Transverse colon (tissue), 4 donors: ENCODE measurements around the gene LRP8. TPM values are rescaled to one million over a fixed set of nuclear protein-coding genes. Genes with fewer than 3 reads are reported as not detected.
"Not testable (repeated sequence)": the region's sequence is repeated elsewhere in the genome, so short reads cannot be mapped to it uniquely, and the experiment has no call there.

Experiments used
- DNase-seq: peaks from one replicate; pipeline ENCODE4 v3.0.0-alpha.2; 2019
- H3K27ac ChIP-seq, 4 donors: fragments of 200-600 bp; sonication (generic); 2 replicates each; pipeline ENCODE4 v1.5.1; 2016 to 2018; ENCODE audit warnings: inconsistent platforms in 4 of 4
- H3K27me3 ChIP-seq: fragments of 200-600 bp; sonication (generic); 2 replicates; pipeline ENCODE4 v1.5.1; 2017; ENCODE audit warnings: inconsistent platforms
- H3K36me3 ChIP-seq, 4 donors: fragments of 200-600 bp; sonication (generic); 2 replicates each; pipeline ENCODE4 v1.5.1; 2017 to 2019; ENCODE audit warnings: inconsistent platforms in 4 of 4
- H3K4me1 ChIP-seq, 4 donors: fragments of 200-600 bp; sonication (generic); 2 replicates each; pipeline ENCODE4 v1.5.1; 2017 to 2020; ENCODE audit warnings: inconsistent platforms in 4 of 4
- H3K4me3 ChIP-seq, 4 donors: fragments of 200-600 bp; sonication (generic); 1 replicate in 1 of 4; 2 replicates in 3 of 4; pipeline versions ENCODE4 v1.5.1 to v1.6.1; 2017 to 2019; ENCODE audit warnings: inconsistent platforms in 4 of 4
- H3K9me3 ChIP-seq, 2 donors: fragments of 200-600 bp; sonication (generic); 2 replicates each; pipeline ENCODE4 v1.5.1; 2017 to 2019; ENCODE audit warnings: inconsistent platforms in 2 of 2
- EP300 ChIP-seq: sonication (generic); formaldehyde crosslinking; IDR thresholded peaks from one replicate; pipeline ENCODE4 v1.6.1; 2017; ENCODE audit warnings: antibody characterized with exemption, low read depth
- POLR2A ChIP-seq: fragments of 450-650 bp; IDR thresholded peaks from one replicate; pipeline ENCODE4 v1.6.1; 2016; ENCODE audit warnings: antibody characterized with exemption, mild to moderate bottlenecking, moderate library complexity
- POLR2AphosphoS5 ChIP-seq, 3 donors: sonication (generic); formaldehyde crosslinking; IDR thresholded peaks; one replicate each; pipeline ENCODE4 v1.6.1; 2016; ENCODE audit warnings: antibody characterized with exemption in 3 of 3
- WGBS, 2 donors: methylation state at CpG; one replicate each; pipeline ENCODE4 v1.1.5; 2018; ENCODE audit warnings: low coverage in 1 of 2; 5-methylcytosine and 5-hydroxymethylcytosine counted together
- in situ Hi-C, 4 donors: fragments of 200-750 bp; cut with MboI; loops; one replicate each; pipeline versions ENCODE4 v1.15.0 to v1.15.1; 2017; ENCODE audit warnings: low sequenced_read_pairs in 3 of 4, low pct_ligation_motif_present in 1 of 4, low pct_unique_long_range_greater_than_20kb in 1 of 4
- intact Hi-C: fragments of 100-400 bp; cut with DNase I; formaldehyde crosslinking; loops from one replicate; pipeline ENCODE4 v1.15.1; 2023; ENCODE audit warnings: low total_unique reads
- total RNA-seq, 4 donors: library from RNA; depleted of rRNA; stranded (reverse); fragments of >200 nt; gene quantifications; one replicate each; pipeline ENCODE4 v1.1.0, GENCODE V29; 2016
- TF ChIP-seq, protein P1 (sequence below), 5 experiments: fragments of 200-600 bp in 3 of 5; fragments of 450-650 bp in 2 of 5; sonication (generic) in 3 of 5; IDR thresholded peaks; 1 replicate in 2 of 5; 2 replicates in 3 of 5; pipeline ENCODE4 v1.5.1; 2016 to 2017; ENCODE audit warnings: antibody characterized with exemption in 5 of 5, inconsistent platforms in 3 of 5, mild to moderate bottlenecking in 2 of 5, moderate library complexity in 1 of 5

Gene LRP8
- total RNA-seq, 4 donors from 2014 or later = 0.37 to 10.7 (median 1.4) TPM

DNA sequence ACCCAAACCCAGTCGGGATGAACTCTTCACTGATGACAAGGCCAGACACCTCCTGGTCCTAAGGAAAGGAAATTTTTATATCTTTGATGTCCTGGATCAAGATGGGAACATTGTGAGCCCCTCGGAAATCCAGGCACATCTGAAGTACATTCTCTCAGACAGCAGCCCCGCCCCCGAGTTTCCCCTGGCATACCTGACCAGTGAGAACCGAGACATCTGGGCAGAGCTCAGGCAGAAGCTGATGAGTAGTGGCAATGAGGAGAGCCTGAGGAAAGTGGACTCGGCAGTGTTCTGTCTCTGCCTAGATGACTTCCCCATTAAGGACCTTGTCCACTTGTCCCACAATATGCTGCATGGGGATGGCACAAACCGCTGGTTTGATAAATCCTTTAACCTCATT, 117.5 kb downstream of the LRP8 start:
- in situ Hi-C loops (no loop called here), intact Hi-C loops (no loop called here)
- no peaks in the 10 kb centered on the region for H3K4me1 ChIP-seq
- H3K36me3 ChIP-seq = peaks cover 0 to 87% (median 23%) of the 10 kb centered on the region in 4 donors
- peaks cover 9 to 12% of the 10 kb centered on the region in 2 donors for H3K9me3 ChIP-seq
- no peak for DNase-seq
- no peak overlapping the region for H3K4me3 ChIP-seq
- no peak overlapping the region for H3K27ac ChIP-seq
- TF ChIP-seq, protein P1, sequence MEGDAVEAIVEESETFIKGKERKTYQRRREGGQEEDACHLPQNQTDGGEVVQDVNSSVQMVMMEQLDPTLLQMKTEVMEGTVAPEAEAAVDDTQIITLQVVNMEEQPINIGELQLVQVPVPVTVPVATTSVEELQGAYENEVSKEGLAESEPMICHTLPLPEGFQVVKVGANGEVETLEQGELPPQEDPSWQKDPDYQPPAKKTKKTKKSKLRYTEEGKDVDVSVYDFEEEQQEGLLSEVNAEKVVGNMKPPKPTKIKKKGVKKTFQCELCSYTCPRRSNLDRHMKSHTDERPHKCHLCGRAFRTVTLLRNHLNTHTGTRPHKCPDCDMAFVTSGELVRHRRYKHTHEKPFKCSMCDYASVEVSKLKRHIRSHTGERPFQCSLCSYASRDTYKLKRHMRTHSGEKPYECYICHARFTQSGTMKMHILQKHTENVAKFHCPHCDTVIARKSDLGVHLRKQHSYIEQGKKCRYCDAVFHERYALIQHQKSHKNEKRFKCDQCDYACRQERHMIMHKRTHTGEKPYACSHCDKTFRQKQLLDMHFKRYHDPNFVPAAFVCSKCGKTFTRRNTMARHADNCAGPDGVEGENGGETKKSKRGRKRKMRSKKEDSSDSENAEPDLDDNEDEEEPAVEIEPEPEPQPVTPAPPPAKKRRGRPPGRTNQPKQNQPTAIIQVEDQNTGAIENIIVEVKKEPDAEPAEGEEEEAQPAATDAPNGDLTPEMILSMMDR (IDR thresholded peaks at IDR 0.05) = no peak
- no peak for TF ChIP-seq POLR2AphosphoS5 (IDR thresholded peaks at IDR 0.05)
- no peak for TF ChIP-seq POLR2A
- no peak for TF ChIP-seq EP300
- WGBS, 2 donors = 91 to 100% methylated on average over 1 to 7 of the region's 7 CpGs
- no peaks in the 10 kb centered on the region for H3K27me3 ChIP-seq

DNA sequence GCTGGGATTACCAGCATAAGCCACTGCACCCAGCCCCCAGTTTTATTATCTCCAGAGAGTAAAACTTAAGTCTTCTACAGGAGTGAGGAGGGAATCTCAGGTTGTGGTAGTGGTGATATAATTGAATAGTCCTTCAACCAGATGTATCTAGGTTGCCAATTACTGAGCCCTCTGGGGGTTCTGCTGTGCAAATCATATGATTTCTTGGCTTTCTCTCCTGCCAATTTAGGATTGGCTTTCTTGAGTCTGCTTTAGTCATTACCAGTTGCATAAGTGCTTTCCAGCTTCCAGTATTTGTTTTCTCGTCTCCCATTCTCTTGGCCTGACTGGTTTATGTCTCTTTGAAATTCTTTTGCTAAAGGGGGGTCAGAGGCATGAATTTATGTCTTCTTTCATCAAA, 120.1 kb downstream of the LRP8 start:
- Histone ChIP-seq H3K27me3 (no peaks in the 10 kb centered on the region), H3K27ac (no peak overlapping the region), H3K4me1 (no peaks in the 10 kb centered on the region), H3K9me3 (peaks cover 13 to 15% of the 10 kb centered on the region in 2 donors), H3K4me3 (no peak overlapping the region), H3K36me3 (peaks cover 0 to 94% (median 34%) of the 10 kb centered on the region in 4 donors)
- DNase-seq = no peak
- 81 to 100% methylated on average over 1 of the region's 1 CpG for WGBS, 2 donors
- no peak for TF ChIP-seq POLR2A
- TF ChIP-seq, protein P1 (IDR thresholded peaks at IDR 0.05) = no peak
- TF ChIP-seq POLR2AphosphoS5 (IDR thresholded peaks at IDR 0.05) = no peak
- TF ChIP-seq EP300 = no peak
- intact Hi-C loops = no loop called here
- in situ Hi-C loops = no loop called here

GRCh38 chr1:53206735-53207379, 121.0 kb downstream of the LRP8 start:
- in situ Hi-C loops = no loop called here
- no peaks in the 10 kb centered on the region for H3K4me1 ChIP-seq
- intact Hi-C loops = no loop called here
- H3K4me3 ChIP-seq = no peak overlapping the region
- H3K27ac ChIP-seq = no peak overlapping the region
- TF ChIP-seq EP300 (no peak), POLR2AphosphoS5 (IDR thresholded peaks at IDR 0.05) (no peak), POLR2A (no peak)
- TF ChIP-seq, protein P1 (IDR thresholded peaks at IDR 0.05) = no peak
- H3K9me3 ChIP-seq = peaks cover 13 to 15% of the 10 kb centered on the region in 2 donors
- H3K27me3 ChIP-seq = no peaks in the 10 kb centered on the region
- H3K36me3 ChIP-seq = peaks cover 0 to 96% (median 38%) of the 10 kb centered on the region in 4 donors
- 86 to 100% methylated on average over 1 of the region's 1 CpG for WGBS, 2 donors
- no peak for DNase-seq

DNA sequence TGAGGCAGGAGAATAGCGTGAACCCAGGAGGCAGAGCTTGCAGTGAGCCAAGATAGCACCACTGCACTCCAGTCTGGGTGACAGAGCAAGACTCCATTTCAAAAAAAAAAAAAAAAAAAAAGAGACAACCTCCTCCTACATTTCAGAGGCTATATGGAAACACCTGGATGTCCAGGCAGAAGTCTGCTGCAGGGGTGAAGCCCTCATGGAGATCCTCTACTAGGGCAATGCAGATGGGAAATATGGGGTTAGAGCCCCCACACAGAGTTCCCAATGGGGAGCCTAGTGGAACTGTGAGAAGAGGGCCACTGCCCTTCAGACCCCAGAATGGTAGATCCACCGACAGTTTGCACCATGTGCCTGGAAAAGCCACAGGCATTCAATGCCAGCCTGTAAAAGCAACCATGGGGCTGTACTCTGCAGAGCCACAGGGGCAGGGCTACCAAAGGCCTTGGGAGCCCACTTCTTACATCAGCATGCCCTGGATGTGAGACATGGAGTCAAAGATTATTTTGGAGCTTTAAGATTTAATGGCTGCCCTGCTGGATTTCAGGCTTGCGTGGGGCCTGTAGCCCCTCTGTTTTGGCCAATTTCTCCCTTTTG, 121.7 kb downstream of the LRP8 start:
- H3K27ac ChIP-seq, intact Hi-C loops, DNase-seq, H3K27me3 ChIP-seq, H3K4me1 ChIP-seq, H3K4me3 ChIP-seq, in situ Hi-C loops: not testable (repeated sequence)
- 95 to 100% methylated on average over 1 to 3 of the region's 3 CpGs for WGBS, 2 donors
- H3K36me3 ChIP-seq = peaks cover 0 to 96% (median 38%) of the 10 kb centered on the region in 4 donors
- H3K9me3 ChIP-seq = peaks cover 13 to 15% of the 10 kb centered on the region in 2 donors

GRCh38 chr1:53205496-53205895, 122.4 kb downstream of the LRP8 start:
- H3K4me1 ChIP-seq, intact Hi-C loops, DNase-seq, H3K4me3 ChIP-seq, in situ Hi-C loops, H3K27me3 ChIP-seq, H3K27ac ChIP-seq: not testable (repeated sequence)
- H3K9me3 ChIP-seq = peaks cover 13 to 15% of the 10 kb centered on the region in 2 donors
- H3K36me3 ChIP-seq = peaks cover 0 to 91% (median 37%) of the 10 kb centered on the region in 4 donors
- WGBS, 2 donors = 100% methylated on average over 1 of the region's 1 CpG; no CpG with 5 or more reads in 1 of the 2 donors
